Cardiac muscle cell (in vitro differentiated cells and primary cell): ENCODE data around the gene HDLBP. TPM values are rescaled to one million over a fixed set of nuclear protein-coding genes. Genes with fewer than 3 reads are reported as not detected.

Experiments used
- DNase-seq, 2 donors: peaks; one replicate each; pipeline versions ENCODE4 v3.0.0 to v3.0.0-alpha.2; 2010 to 2017; ENCODE audit warnings: low read depth in 1 of 2, low spot score in 1 of 2
- H3K27ac ChIP-seq: fragments of 200-600 bp; sonication (generic); 2 replicates; pipeline ENCODE4 v1.5.1; 2016
- H3K27me3 ChIP-seq: fragments of 200-600 bp; sonication (generic); 2 replicates; pipeline ENCODE4 v1.6.0; 2016; ENCODE audit warnings: control low read depth
- H3K36me3 ChIP-seq: fragments of 200-600 bp; sonication (generic); 2 replicates; pipeline ENCODE4 v1.5.1; 2016; ENCODE audit warnings: control low read depth
- H3K4me1 ChIP-seq: fragments of 200-600 bp; sonication (generic); 2 replicates; pipeline ENCODE4 v1.8.1; 2017; ENCODE audit warnings: low read depth, mild to moderate bottlenecking, mixed run types
- H3K4me3 ChIP-seq: fragments of 200-600 bp; sonication (generic); 2 replicates; pipeline ENCODE4 v1.5.1; 2016; ENCODE audit warnings: mild to moderate bottlenecking
- H3K9me3 ChIP-seq: fragments of 200-600 bp; sonication (generic); 2 replicates; pipeline ENCODE4 v1.5.1; 2017; ENCODE audit warnings: low read depth, mild to moderate bottlenecking, control low read depth
- polyA plus RNA-seq: library from polyadenylated mRNA; unstranded; fragments of >200 nt; fragmentation: Nextera tagmentation; extraction: Ambion mirVana; gene quantifications from 2 replicates; pipeline ENCODE4 v1.2.1, GENCODE V29; 2016
- total RNA-seq: library from RNA; depleted of rRNA; stranded (reverse); fragments of >200 nt; gene quantifications from 2 replicates; pipeline ENCODE4 v1.2.3, GENCODE V29; 2016
- TF ChIP-seq, protein P1 (sequence below): IDR thresholded peaks from 2 replicates; pipeline ENCODE4 v1.5.1; 2012; ENCODE audit warnings: low read depth, mild to moderate bottlenecking, low read length

HDLBP gene
- total and polyA plus RNA-seq, 2 experiments from 2014 or later: 261 to 313 TPM

DNA sequence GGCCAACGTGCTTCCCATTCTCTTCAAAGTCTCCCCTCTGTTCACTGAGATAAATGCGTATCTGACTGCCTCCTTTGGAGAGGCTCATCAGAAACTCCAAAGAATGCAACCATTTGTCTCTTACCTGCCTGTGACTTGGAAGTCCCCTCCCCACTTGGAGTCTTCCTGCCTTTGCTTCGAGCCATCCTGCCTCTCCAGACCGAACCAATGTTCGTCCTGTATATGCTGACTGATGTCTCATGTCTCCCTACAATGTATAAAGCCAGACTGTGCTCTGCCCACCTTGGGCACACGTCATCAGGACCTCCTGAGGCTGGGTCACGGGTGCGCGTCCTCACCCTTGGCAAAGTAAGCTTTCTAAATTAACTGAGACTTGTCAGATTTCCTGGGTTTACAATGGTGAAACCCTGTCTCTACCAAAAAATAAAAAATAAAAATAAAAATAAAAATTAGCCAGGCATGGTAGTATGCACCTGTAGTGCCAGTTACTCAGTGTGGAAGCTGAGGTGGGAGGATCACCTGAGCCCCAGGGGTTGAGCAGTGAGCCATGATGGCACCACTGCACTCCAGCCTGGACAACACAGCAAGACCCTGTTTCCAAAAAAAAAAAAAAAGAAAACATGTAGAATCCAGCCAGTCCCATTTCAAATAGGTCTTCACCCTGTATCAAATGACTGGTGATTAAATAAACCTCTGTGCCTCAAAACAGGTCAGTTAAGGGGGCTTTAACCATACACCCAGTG, 29.0 kb downstream of the HDLBP start:
- TF ChIP-seq, protein P1, sequence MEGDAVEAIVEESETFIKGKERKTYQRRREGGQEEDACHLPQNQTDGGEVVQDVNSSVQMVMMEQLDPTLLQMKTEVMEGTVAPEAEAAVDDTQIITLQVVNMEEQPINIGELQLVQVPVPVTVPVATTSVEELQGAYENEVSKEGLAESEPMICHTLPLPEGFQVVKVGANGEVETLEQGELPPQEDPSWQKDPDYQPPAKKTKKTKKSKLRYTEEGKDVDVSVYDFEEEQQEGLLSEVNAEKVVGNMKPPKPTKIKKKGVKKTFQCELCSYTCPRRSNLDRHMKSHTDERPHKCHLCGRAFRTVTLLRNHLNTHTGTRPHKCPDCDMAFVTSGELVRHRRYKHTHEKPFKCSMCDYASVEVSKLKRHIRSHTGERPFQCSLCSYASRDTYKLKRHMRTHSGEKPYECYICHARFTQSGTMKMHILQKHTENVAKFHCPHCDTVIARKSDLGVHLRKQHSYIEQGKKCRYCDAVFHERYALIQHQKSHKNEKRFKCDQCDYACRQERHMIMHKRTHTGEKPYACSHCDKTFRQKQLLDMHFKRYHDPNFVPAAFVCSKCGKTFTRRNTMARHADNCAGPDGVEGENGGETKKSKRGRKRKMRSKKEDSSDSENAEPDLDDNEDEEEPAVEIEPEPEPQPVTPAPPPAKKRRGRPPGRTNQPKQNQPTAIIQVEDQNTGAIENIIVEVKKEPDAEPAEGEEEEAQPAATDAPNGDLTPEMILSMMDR: no peak
- no peaks in the 10 kb centered on the region for H3K36me3 ChIP-seq
- no peaks in the 10 kb centered on the region for H3K27me3 ChIP-seq
- H3K4me3 ChIP-seq: no peak overlapping the region
- peaks cover 26% of the 10 kb centered on the region for H3K4me1 ChIP-seq
- no peak for DNase-seq
- H3K9me3 ChIP-seq: no peaks in the 10 kb centered on the region
- H3K27ac ChIP-seq: no peak overlapping the region

DNA sequence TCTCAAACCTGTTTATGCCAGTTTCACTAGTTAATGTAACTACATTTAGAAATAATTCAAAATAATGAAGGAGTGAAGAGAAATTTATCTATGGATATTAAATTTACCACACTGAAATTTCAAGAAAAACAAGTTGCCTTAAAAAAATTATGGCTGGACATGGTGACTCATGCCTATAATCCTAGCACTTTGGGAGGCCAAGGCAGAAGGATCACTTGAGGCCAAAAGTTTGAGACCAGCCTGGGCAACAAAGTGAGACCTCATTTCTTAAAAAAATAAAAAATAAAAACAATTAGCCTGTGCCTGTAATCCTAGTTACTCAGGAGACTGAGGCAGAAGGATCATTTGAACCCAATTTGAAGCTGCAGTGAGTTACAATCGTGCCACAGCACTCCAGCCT, 29.9 kb downstream of the HDLBP start:
- no peaks in the 10 kb centered on the region for H3K9me3 ChIP-seq
- DNase-seq: no peak
- no peak overlapping the region for H3K27ac ChIP-seq
- H3K4me1 ChIP-seq: peaks cover 26% of the 10 kb centered on the region
- TF ChIP-seq, protein P1: no peak
- no peaks in the 10 kb centered on the region for H3K36me3 ChIP-seq
- no peaks in the 10 kb centered on the region for H3K27me3 ChIP-seq
- H3K4me3 ChIP-seq: no peak overlapping the region

DNA sequence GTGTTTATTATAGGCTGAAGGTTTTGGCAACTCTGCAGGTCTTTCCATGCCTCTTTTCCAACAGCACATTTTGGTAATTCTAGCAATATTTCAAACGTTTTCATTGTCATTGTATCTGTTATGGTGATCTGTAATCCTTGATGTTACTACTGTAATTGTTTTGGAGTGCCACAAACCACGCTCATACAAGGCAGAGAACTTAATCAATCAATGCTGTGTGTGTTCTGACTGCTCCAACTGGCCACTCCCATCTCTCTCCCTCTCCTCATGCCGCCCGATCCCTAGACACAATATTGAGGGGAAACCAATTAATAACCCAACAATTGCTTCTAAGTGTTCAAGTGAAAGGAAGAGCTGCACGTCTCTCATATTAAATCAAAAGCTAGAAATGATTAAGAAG, 32.9 kb downstream of the HDLBP start:
- no peak for DNase-seq
- Histone ChIP-seq H3K4me3 (no peak overlapping the region), H3K27ac (peak overlapping the region; percentile 85), H3K27me3 (no peaks in the 10 kb centered on the region), H3K4me1 (peaks cover 18% of the 10 kb centered on the region), H3K36me3 (no peaks in the 10 kb centered on the region), H3K9me3 (no peaks in the 10 kb centered on the region)
- TF ChIP-seq, protein P1: no peak

DNA sequence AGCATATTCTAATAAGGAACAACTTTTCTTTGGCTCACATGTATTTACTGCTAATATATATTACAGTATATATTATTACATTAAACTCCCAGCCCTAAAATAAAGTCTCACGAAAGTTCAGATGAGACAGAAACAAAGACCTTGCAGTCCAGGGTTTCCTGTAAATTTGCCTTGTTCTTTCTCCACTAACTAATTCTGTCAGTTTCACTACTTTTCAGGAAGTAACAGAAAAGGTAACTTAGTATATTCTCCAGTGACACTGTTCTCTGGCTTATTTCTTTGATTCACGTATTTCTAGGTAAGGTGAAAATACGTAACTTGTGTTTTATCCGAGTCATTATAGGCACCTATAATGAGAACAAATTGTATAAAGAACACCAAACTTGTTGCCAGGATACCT, 35.2 kb downstream of the HDLBP start:
- H3K4me3 ChIP-seq: no peak overlapping the region
- peaks cover 18% of the 10 kb centered on the region for H3K4me1 ChIP-seq
- H3K27ac ChIP-seq: no peak overlapping the region
- H3K27me3 ChIP-seq: no peaks in the 10 kb centered on the region
- TF ChIP-seq, protein P1: no peak
- DNase-seq: no peak
- no peaks in the 10 kb centered on the region for H3K9me3 ChIP-seq
- H3K36me3 ChIP-seq: no peaks in the 10 kb centered on the region

DNA sequence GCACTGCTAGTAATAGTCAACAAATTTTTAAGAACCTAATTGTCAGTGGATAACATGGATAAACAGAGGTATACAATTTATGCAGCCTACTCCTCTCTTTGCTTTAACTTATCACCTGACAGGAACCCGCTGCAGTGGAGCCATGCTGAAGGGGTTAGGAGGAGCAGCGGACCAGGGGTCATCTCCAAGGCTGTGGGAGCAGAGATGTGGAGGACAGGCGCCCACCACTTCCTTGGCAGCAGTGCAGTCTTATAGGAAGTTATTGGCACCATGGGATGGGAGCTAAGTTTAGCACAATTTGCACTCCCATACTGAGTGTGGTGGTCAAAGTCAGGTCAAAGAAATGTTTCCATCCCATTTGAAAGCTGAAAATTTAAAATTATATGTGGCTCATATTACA, 35.6 kb downstream of the HDLBP start:
- H3K4me1 ChIP-seq: peaks cover 18% of the 10 kb centered on the region
- no peaks in the 10 kb centered on the region for H3K9me3 ChIP-seq
- no peaks in the 10 kb centered on the region for H3K36me3 ChIP-seq
- no peak overlapping the region for H3K4me3 ChIP-seq
- TF ChIP-seq, protein P1: no peak
- DNase-seq: no peak
- H3K27me3 ChIP-seq: no peaks in the 10 kb centered on the region
- H3K27ac ChIP-seq: peak overlapping the region; percentile 43
